Motor neuron (in vitro differentiated cells): Measurements from ENCODE around the gene APBB2. TPM values are rescaled to one million over a fixed set of nuclear protein-coding genes. Genes with fewer than 3 reads are reported as not detected.

Experiments
- ATAC-seq, 8 experiments: fragments of 200-7000 bp; cut with Tn5 transposase; replicated peaks in 6 of 8; 2 replicates each; pipeline ENCODE4 v1.8.0; 2021; ENCODE audit warnings: mild to moderate bottlenecking in 8 of 8, moderate library complexity in 8 of 8
- H3K27ac ChIP-seq, 2 donors: fragments of 250-450 bp; sonication (Bioruptor Pico); 2 replicates each; pipeline ENCODE4 v1.9.0; 2021; ENCODE audit warnings: antibody characterized with exemption in 2 of 2, mild to moderate bottlenecking in 2 of 2, moderate library complexity in 1 of 2
- H3K4me1 ChIP-seq, 2 donors: fragments of 250-450 bp; sonication (Bioruptor Pico); replicated peaks in 1 of 2; 2 replicates each; pipeline ENCODE4 v1.6.1; 2021; ENCODE audit warnings: antibody characterized with exemption in 2 of 2, mild to moderate bottlenecking in 2 of 2, moderate library complexity in 1 of 2
- H3K4me3 ChIP-seq, 5 donors: fragments of 250-450 bp; sonication (Bioruptor Pico); 2 replicates each; pipeline ENCODE4 v1.9.0; 2021; ENCODE audit warnings: antibody characterized with exemption in 5 of 5, mild to moderate bottlenecking in 5 of 5, moderate library complexity in 4 of 5
- WGBS, 10 experiments: fragments of 450-650 bp; shearing (Covaris generic); methylation state at CpG; one replicate each; pipeline ENCODE4 v1.0.0; 2022; 5-methylcytosine and 5-hydroxymethylcytosine counted together
- in situ Hi-C, 9 experiments: fragments of 400-800 bp; cut with MboI; loops; one replicate each; pipeline ENCODE4 v1.15.0; 2021; ENCODE audit warnings: low sequenced_read_pairs in 9 of 9, low pct_unique_long_range_greater_than_20kb in 2 of 9; ENCODE audit not compliant: unreplicated experiment in 9 of 9
- total RNA-seq, 8 experiments: library from RNA; unstranded; fragments of 300-600 nt; gene quantifications; 2 replicates each; pipeline versions ENCODE4 v1.2.3 to v1.2.4, GENCODE V29; 2022

APBB2 gene
- total RNA-seq, 8 experiments from 2014 or later: 32.2 to 68.9 (median 52.0) TPM

DNA sequence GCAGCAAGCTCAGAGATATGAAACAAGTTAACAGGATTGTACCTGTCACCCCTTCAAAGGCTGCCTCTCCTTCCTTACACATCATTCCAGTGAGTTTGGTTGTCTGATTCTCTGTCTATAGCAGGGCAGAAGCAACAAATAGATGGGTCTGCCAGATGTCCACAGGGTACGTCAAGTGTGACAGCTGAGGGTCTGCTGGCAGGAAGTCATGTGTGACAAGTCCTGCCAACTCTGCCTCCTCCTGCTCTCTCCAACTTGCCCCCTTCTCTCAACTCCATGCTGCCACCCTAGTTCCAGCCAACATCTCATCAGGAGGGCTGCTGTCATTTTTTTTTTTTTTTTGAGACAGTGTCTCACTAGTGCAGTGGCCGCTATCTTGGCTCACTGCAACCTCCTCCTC lies 355.4 kb downstream of the APBB2 start:
- H3K4me3 ChIP-seq: no peak overlapping the region
- H3K4me1 ChIP-seq: peaks cover 0 to 8% of the 10 kb centered on the region in 2 donors
- no peak for ATAC-seq
- no peak overlapping the region for H3K27ac ChIP-seq
- in situ Hi-C loops: no loop called here
- WGBS, 10 experiments: 83 to 100% (median 97%) methylated on average over 1 to 2 of the region's 2 CpGs; no CpG with 5 or more reads in 6 of the 10 experiments

- Histone ChIP-seq H3K4me1 (peaks cover 0 to 8% of the 10 kb centered on the region in 2 donors), H3K4me3 (no peak overlapping the region), H3K27ac (no peak overlapping the region)
- ATAC-seq: no peak
- 90 to 100% (median 94%) methylated on average over 1 to 2 of the region's 2 CpGs; no CpG with 5 or more reads in 4 of the 10 experiments for WGBS, 10 experiments
- in situ Hi-C loops: no loop called here
Observed at GRCh38 chr4:40857956-40858355, 356.4 kb downstream of the APBB2 start.

- Histone ChIP-seq H3K4me1 (peaks cover 0 to 8% of the 10 kb centered on the region in 2 donors), H3K4me3 (peak overlapping the region; percentile 38 to 54 (median 49)), H3K27ac (no peak overlapping the region)
- WGBS, 10 experiments: 1% methylated on average over 15 of the region's 51 CpGs; no CpG with 5 or more reads in 9 of the 10 experiments
- in situ Hi-C loops: no loop called here
- peak; percentile 52 to 99 (median 99) for ATAC-seq
Observed at GRCh38 chr4:40856840-40857362, 357.4 kb downstream of the APBB2 start.

- peak overlapping the region; percentile 38 to 54 (median 49) for H3K4me3 ChIP-seq
- no peak overlapping the region for H3K27ac ChIP-seq
- 0 to 91% (median 7%) methylated on average over 1 to 10 of the region's 16 CpGs; no CpG with 5 or more reads in 1 of the 10 experiments for WGBS, 10 experiments
- in situ Hi-C loops: no loop called here
- peak in 4 of 8 experiments; percentile 35 to 48 (median 36) for ATAC-seq
- peaks cover 0 to 8% of the 10 kb centered on the region in 2 donors for H3K4me1 ChIP-seq
Observed at GRCh38 chr4:40856277-40856839, 358.0 kb downstream of the APBB2 start.

DNA sequence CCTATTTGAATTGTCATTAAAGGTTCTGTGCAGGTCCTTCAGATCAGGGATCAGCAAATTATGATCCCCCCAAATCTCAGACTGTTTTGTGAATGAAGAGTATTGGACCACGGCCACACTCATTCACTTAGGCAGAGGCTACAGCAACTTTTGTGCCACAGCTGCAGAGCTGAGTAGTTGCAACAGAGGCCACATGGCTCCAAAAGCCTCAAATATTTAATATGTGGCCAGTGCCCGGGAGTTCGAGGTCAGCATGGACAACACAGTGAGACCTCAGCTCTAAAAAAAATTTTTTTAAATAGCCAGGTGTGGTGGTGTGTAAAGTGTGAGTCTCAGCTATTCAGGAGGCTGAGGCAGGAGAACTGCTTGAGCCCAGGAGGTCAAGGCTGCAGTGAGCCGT lies 363.8 kb downstream of the APBB2 start:
- no peak overlapping the region for H3K27ac ChIP-seq
- peaks cover 12 to 25% of the 10 kb centered on the region in 2 donors for H3K4me1 ChIP-seq
- in situ Hi-C loops: no loop called here
- no peak overlapping the region for H3K4me3 ChIP-seq
- no peak for ATAC-seq
- WGBS, 10 experiments: 44 to 100% (median 88%) methylated on average over 2 to 4 of the region's 4 CpGs; no CpG with 5 or more reads in 3 of the 10 experiments

DNA sequence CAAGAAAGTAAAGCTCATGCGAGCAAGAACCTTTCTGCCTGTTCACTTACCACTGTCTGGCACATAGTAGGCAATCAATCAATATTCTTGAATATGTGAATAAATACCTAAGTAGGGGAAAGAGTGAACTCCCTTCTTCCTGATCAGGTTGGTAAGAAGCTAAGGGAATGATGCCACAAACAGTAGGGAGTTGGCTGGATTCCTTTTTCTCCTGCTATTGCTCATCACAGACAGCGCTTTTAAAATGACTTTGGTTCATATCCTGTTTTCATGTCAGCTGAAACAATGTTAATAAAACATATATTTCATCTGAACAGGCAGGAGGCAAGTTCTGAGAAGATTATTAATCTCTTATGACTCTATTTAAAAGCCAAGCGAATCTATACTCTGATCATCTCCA lies 365.4 kb downstream of the APBB2 start:
- peak in 2 of 8 experiments; percentile 49 to 69 for ATAC-seq
- Histone ChIP-seq H3K4me3 (no peak overlapping the region), H3K27ac (no peak overlapping the region), H3K4me1 (peaks cover 15 to 19% of the 10 kb centered on the region in 2 donors)
- WGBS, 10 experiments: 55 to 100% (median 94%) methylated on average over 1 to 3 of the region's 3 CpGs; no CpG with 5 or more reads in 3 of the 10 experiments
- in situ Hi-C loops: no loop called here

GRCh38 chr4:40848251-40848650 lies 366.1 kb downstream of the APBB2 start:
- Histone ChIP-seq H3K4me3 (no peak overlapping the region), H3K4me1 (peaks cover 15 to 19% of the 10 kb centered on the region in 2 donors), H3K27ac (no peak overlapping the region)
- whole genome bisulfite sequencing, 10 experiments: 29 to 95% (median 63%) methylated on average over 1 to 4 of the region's 5 CpGs; no CpG with 5 or more reads in 4 of the 10 experiments
- ATAC-seq: peak in 5 of 8 experiments; percentile 27 to 47 (median 30)
- in situ Hi-C loops: no loop called here

DNA sequence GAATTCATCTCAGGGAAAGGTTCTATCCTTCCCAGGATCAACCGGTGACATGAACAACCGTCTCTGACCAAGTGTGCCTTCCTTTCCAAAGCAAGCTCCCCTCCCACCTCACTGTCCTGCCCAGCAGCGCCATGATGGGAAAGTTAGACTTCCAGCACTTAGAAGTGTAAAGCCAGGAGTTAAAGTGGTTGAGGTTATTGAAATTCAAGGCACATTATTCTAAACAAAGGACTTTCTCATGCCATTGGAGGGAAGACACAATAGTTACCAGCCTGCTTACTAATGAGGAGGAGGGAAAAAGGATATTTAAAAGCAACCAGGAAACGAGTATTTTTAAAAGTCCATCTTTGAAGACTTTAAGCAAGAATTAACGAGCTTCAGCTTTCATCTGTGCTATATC lies 367.8 kb downstream of the APBB2 start:
- peaks cover 18 to 19% of the 10 kb centered on the region in 2 donors for H3K4me1 ChIP-seq

GRCh38 chr4:40845154-40845835 lies 369.0 kb downstream of the APBB2 start:
- Histone ChIP-seq H3K27ac (no peak overlapping the region), H3K4me3 (no peak overlapping the region), H3K4me1 (peaks cover 18 to 19% of the 10 kb centered on the region in 2 donors)
- 32 to 83% (median 74%) methylated on average over 4 to 10 of the region's 10 CpGs for WGBS, 10 experiments
- peak in 3 of 8 experiments; percentile 10 to 27 (median 17) for ATAC-seq
- in situ Hi-C loops: no loop called here

More for the DNA sequence above, 367.8 kb downstream of the APBB2 start:
- in situ Hi-C loops: no loop called here
- WGBS, 10 experiments: 56 to 100% (median 69%) methylated on average over 1 to 5 of the region's 5 CpGs; no CpG with 5 or more reads in 1 of the 10 experiments
- Histone ChIP-seq H3K27ac (no peak overlapping the region), H3K4me3 (no peak overlapping the region)
- peak in 5 of 8 experiments; percentile 55 to 78 (median 65) for ATAC-seq

- WGBS, 10 experiments: 40 to 100% (median 83%) methylated on average over 1 to 5 of the region's 6 CpGs; no CpG with 5 or more reads in 6 of the 10 experiments
- H3K4me1 ChIP-seq: peaks cover 18 to 19% of the 10 kb centered on the region in 2 donors
- no peak for ATAC-seq
- no peak overlapping the region for H3K27ac ChIP-seq
- in situ Hi-C loops: no loop called here
- no peak overlapping the region for H3K4me3 ChIP-seq
Observed at GRCh38 chr4:40844261-40844660, 370.1 kb downstream of the APBB2 start.

- ATAC-seq: peak in 1 of 8 experiments; percentile 42
- Histone ChIP-seq H3K4me3 (no peak overlapping the region), H3K4me1 (peaks cover 15 to 17% of the 10 kb centered on the region in 2 donors), H3K27ac (no peak overlapping the region)
- in situ Hi-C loops: no loop called here
- 60 to 80% methylated on average over 1 of the region's 1 CpG; no CpG with 5 or more reads in 8 of the 10 experiments for WGBS, 10 experiments
Observed at GRCh38 chr4:40843696-40844095, 370.6 kb downstream of the APBB2 start.

DNA sequence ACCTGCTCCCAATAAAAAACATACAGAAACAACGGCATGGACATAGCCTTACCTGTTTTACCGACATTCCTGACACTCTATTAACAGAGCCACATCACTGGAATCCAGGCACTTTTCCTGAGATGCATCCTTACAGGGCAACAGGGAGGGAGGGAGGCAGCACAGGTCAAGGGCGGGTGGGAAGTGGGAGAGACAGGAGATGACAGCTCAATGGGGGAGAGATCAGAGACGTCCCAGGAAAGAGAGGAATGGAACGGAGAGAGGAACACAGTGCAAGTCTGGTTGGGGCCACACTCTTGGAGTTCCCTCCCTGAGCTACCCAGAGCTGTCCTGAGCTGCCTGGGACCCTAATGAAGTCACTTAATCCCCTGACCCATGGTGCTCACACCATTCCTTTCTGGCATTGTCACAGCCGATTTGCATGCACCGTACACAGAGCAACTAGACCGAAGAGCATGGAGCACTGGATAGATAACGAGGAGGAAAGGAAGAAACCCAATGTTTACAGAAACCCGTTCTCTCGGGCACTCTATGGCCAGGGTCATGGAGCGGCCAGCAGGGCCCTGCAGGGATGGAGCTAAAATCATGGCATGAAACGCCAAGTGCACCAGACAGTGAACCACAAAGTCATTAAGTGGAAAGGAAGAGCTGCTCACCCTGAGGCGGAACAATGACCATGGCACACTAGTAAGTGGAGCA lies 371.5 kb downstream of the APBB2 start:
- WGBS, 10 experiments: 63 to 100% (median 92%) methylated on average over 1 to 10 of the region's 14 CpGs; no CpG with 5 or more reads in 1 of the 10 experiments
- ATAC-seq: peak in 3 of 8 experiments; percentile 17 to 69 (median 31)
- in situ Hi-C loops: no loop called here
- Histone ChIP-seq H3K27ac (no peak overlapping the region), H3K4me3 (no peak overlapping the region), H3K4me1 (peaks cover 8 to 9% of the 10 kb centered on the region in 2 donors)
